ENCODE measurements around the gene JAK1.
A peak's percentile ranks its signal among the peaks of the same experiment; 100 is the strongest.

JAK1 gene

GRCh38 chr1:64979358-64979757 lies 13.0 kb upstream of the JAK1 start:
- no peak for DNase-seq

- no peak for DNase-seq
These were observed 10.0 kb upstream of the JAK1 start for GRCh38 chr1:64976361-64976760.

- no peak for DNase-seq
These were observed 9.4 kb upstream of the JAK1 start for GRCh38 chr1:64975740-64976139.

- DNase-seq, result no peak
These were observed 8.8 kb upstream of the JAK1 start for GRCh38 chr1:64975127-64975526.

- DNase-seq, result no peak
These were observed 8.0 kb upstream of the JAK1 start for GRCh38 chr1:64974288-64974825.

GRCh38 chr1:64973061-64973647 lies 6.8 kb upstream of the JAK1 start:
- DNase-seq, result no peak

DNA sequence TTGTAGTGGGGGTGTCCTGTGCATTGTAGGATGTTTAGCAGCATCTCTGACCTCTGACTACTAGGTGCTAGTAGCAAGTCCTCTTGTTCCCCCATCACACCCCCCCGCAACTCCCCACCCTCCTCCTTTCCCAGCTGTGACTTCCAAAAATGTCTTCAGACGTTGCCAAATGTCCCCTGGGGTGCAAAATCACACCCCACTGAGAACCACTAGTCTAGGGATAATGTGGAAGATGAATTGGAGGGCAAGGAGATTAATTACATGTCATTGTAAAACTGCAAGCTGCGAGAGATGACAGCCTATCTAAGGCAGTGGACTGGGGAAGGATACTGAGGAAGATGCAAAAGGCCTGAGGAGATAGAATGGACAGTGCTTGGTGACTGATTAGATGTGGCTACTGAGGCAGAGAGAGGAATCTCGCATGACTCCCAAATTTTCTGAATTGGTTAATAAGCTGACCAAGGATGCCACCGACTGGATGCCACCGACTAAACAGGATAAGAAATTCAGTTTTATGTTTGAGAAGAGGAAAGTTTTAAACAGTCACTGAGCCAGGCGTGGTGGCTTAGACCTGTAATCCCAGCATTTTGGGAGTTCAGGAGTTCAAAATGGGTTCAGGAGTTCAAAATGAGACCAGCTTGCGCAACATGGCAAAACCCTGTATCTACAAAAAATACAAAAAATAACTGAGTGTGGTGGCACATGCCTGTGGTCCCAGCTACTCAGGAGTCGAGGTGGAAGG lies 3.1 kb upstream of the JAK1 start:
- no peak for DNase-seq

GRCh38 chr1:64967381-64967780 lies 1.0 kb upstream of the JAK1 start:
- no peak for DNase-seq

DNA sequence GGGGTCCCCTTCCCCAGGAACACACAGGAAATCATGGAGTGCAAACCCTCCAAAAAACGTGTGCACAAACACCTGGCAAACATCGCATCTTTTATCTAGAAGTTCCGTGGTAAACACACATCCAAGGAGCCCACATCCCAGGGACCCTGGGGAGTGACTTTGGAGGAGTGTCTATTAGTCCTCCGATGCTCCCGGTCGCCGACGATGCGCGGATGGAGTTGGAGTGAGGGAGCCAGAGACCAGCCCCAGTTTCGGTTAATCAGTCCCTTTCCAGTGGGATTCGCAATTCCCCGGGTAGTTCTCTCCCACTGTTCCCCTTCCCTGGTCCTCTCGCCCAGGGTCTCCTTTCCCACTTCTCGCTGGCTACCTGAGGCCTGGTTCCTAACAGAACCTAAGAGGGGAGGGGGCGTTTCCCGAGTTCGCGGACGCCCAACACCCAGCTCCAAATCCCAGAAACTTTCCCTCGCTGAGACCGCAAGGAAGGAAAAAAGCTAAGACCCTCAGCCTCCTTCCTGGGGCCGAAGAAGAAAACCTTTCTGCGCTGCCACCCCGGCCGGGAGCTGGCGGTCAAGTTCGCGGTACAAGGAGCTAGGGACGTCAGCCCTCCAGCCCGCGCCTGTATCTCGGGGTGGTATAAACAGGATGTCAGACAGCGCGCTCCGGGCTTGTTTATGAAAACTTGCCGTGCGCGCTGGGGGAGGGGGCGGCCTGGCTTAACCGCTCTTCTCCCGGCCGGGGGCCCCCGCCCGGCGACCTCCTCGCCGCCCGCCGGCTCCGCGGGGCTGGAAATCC lies 787 bp downstream of the JAK1 start:
- DNase-seq, result peak; percentile 81

DNA sequence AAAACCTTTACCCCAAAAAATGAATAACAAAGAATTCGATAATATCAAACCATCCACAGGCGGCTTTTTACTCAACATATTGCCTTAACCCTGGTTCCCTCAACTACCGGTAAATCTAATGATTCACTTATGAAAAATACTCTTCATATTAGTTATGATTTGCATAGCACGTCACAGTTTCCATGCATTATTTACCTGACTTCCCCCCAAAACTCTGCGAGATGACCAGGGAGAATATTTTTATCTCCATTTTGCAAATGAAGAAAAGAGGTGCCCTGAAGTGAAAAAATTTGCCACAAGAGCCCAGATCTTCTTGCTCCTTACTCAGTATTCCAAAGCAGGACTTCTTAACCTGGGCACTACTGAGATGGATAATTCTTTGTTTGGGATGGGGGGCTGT lies 2.9 kb downstream of the JAK1 start:
- no peak for DNase-seq

GRCh38 chr1:64962441-64962840 lies 3.9 kb downstream of the JAK1 start:
- DNase-seq, result no peak

DNA sequence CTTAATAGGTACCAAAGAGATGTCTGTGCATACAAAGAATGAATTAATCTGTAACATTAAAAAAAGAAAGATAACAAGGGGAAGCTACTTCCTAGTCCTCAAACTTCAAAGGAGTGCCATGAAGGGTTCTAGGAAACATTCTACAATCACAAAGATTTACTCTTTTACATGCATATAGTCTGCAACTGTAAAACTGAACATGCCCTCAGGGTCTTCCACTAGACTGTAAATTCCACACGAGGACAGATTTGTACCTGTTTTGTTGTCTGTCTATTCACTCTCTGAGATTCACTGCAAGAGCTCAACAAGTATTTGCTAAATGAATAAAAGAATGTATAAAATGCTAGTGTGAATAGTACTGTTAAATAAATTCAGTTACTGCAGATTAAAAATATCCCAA lies 4.4 kb downstream of the JAK1 start:
- DNase-seq, result no peak

- no peak for DNase-seq
These were observed 5.6 kb downstream of the JAK1 start for GRCh38 chr1:64960731-64961130.

- no peak for DNase-seq
These were observed 6.4 kb downstream of the JAK1 start for GRCh38 chr1:64959986-64960385.

- peak; percentile 18 for DNase-seq
These were observed 9.5 kb downstream of the JAK1 start for GRCh38 chr1:64956733-64957441.

DNA sequence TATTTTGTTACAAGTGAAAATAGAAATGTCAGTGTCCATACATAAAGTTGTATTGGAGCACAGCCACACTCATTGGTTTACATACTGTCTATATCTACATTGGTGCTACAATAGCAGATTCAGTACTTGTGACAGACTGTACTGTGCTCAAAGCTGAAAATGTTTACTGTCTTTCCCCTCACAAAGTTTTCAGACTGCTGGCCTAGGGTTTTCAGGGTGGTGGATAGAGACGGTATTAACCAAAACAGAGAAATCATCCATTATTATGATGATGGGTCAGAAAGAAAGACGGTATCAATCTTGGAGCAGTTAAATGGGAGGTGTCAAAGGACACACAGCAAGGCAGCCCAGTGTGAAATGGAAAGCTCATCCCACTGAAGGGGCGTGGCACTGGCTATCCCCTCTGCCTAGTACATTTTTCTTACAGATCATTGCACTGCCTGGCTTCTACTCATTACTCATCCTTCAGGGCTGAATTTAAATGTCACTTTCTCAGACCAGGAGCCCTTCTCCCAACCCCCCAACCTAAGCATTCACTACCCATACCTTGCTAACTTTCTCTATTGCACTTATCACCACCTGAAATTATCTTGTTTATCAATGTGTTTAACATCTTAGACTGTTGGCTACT lies 10.2 kb downstream of the JAK1 start:
- no peak for DNase-seq

DNA sequence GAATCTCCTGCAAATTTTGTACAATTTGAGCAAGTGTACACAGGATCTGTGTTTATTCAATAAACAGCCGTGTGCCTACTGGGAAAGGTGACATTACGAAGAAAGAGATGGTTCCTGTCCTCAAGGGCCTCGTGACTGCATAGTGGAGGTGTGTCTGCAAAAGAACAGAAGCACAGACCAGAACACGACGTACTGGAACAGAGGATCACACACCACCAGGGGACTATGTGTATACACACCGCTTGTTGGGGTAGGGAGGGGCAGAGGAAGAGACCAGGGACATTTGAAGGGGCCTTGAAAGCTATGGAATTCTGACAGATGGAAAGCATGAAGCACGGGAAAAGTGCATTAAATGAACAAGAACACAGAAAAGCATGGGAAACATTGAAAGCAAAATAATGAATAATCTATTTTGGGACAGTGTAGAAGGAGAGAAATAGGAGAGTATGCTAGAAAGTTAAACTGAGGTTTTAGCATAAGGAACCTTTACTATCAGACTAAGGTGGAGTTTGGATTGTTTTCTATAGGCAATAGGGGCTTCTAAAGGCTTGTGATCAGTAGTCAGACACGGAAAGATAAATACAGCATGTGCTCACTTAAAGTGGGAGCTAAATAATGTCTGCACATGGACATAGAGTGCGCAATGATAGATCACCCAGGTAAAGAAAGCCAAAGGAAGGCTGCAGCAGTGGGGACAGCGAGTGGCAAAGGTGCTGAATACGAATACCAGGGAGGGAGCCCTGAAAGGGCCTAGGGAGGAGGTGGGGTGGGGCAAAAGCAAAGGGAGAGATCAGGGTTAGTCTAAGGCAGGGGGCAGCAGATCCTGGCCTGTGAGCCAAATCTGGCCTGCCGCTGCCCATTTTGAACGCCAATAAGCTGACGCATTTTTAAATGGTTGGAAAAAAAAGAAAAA lies 11.0 kb downstream of the JAK1 start:
- no peak for DNase-seq

DNA sequence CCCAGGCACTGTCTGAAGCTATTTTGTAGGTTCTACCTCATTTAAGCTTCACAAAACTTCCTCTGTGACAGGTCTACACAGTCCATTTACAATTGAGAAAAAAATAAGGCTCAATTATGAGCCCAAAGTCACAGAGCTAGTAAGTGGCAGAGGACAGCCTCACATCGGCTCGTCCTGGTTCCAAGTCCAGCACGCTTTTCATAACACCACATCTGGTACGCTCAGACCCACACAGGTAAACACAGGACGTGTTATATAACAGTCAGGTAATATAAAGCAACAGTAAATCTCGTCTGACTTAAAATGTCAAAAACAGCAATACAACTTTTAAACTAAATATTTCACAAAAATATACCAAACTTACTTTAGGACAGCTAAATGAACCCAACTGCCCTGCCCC lies 13.1 kb downstream of the JAK1 start:
- no peak for DNase-seq

- no peak for DNase-seq
These were observed 16.0 kb downstream of the JAK1 start for GRCh38 chr1:64950284-64950809.

DNA sequence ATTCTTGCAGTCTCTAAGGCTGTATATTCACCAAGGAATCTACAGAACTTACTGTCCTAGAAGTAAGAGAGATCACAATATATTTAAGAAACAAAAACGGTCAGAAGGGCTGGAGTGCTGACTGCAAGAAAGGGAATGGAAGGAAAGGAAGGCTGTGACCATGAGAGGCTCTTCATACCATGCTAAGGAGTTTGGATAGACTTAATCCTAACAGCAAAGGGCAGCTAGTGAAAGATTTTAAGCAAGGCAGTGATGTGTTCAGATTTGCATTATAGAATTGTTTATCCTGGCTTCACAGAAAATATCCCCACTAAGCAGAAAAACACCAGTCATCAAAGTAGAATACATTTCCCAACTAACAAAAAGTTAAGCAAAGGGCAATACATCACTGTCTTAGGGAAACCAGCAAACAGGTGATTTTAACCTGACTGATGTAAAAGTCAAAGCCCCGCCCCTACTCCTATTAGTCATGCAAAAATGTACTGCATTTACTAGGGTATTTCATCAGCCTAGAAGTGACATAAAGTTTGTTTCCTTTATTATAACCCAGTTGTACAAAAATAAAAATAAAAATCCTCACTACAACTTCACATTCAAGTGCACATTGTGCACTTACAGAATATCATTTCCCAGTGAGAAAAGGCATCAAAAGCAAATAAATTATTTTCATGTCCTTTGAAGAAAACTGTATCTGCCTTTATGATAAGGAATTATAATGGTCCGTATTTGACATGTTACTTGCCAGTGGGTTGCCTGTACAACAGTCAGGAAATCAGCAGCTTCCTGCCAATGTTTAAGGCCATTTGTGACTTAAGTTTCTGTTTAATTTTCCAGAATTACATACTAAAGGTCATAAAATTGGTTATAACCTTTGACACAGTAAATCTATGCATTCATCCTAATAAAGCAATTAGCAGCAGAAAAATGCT lies 17.2 kb downstream of the JAK1 start:
- no peak for DNase-seq
